OCI-M1 (cell line): ENCODE results near the gene SEC11A.
A peak's percentile ranks its signal among the peaks of the same experiment; 100 is the strongest.
"Not testable (repeated sequence)": the region's sequence is repeated elsewhere in the genome, so short reads cannot be mapped to it uniquely, and the experiment has no call there.

Source experiments
- DNase-seq: peaks from one replicate; lab custom pipeline; 2025; lab: John Stamatoyannopoulos, UW

SEC11A gene

GRCh38 chr15:84716036-84716732 lies at the start of gene SEC11A:
TSS of gene SEC11A (minus strand) at chr15:84716139. CDS start at chr15:84716075, 64 bp downstream.
- peak; percentile 97 for DNase-seq

GRCh38 chr15:84765675-84766074 lies 49.7 kb upstream of the SEC11A start:
- no peak for DNase-seq

GRCh38 chr15:84764989-84765388 lies 49.0 kb upstream of the SEC11A start:
- DNase-seq = no peak

GRCh38 chr15:84764585-84764984 lies 48.6 kb upstream of the SEC11A start:
- no peak for DNase-seq

GRCh38 chr15:84762840-84763572 lies 47.1 kb upstream of the SEC11A start:
- no peak for DNase-seq

- DNase-seq = no peak
These were observed 45.7 kb upstream of the SEC11A start for GRCh38 chr15:84761607-84762131.

GRCh38 chr15:84760219-84760618 lies 44.3 kb upstream of the SEC11A start:
- DNase-seq = no peak

GRCh38 chr15:84759018-84759417 lies 43.1 kb upstream of the SEC11A start:
- DNase-seq = no peak

GRCh38 chr15:84755736-84756527 lies 40.0 kb upstream of the SEC11A start:
- no peak for DNase-seq

- not testable (repeated sequence) for DNase-seq
These were observed 39.0 kb upstream of the SEC11A start for GRCh38 chr15:84754889-84755288.

GRCh38 chr15:84752700-84753099 lies 36.8 kb upstream of the SEC11A start:
- no peak for DNase-seq

- DNase-seq = no peak
These were observed 36.3 kb upstream of the SEC11A start for GRCh38 chr15:84752195-84752594.

- DNase-seq = not testable (repeated sequence)
These were observed 35.8 kb upstream of the SEC11A start for GRCh38 chr15:84751721-84752120.

GRCh38 chr15:84750583-84751092 lies 34.7 kb upstream of the SEC11A start:
- DNase-seq = peak; percentile 69

GRCh38 chr15:84749111-84749991 lies 33.4 kb upstream of the SEC11A start:
- peak; percentile 61 for DNase-seq

- peak; percentile 81 for DNase-seq
These were observed 32.6 kb upstream of the SEC11A start, which contains the start of gene ZNF592 for GRCh38 chr15:84748274-84749110. TSS of gene ZNF592 (plus strand) at chr15:84748592. CDS start at chr15:84782676, 34,084 bp downstream.

GRCh38 chr15:84747416-84748273 lies 31.7 kb upstream of the SEC11A start:
- peak; percentile 84 for DNase-seq

GRCh38 chr15:84741121-84741520 lies 25.2 kb upstream of the SEC11A start:
- no peak for DNase-seq

GRCh38 chr15:84740691-84741090 lies 24.8 kb upstream of the SEC11A start:
- DNase-seq = no peak
